ENCODE results near the gene COPE. TPM values are rescaled to one million over a fixed set of nuclear protein-coding genes. Genes with fewer than 3 reads are reported as not detected.

Gene COPE
- total RNA-seq, 1 donor: 136 TPM

DNA sequence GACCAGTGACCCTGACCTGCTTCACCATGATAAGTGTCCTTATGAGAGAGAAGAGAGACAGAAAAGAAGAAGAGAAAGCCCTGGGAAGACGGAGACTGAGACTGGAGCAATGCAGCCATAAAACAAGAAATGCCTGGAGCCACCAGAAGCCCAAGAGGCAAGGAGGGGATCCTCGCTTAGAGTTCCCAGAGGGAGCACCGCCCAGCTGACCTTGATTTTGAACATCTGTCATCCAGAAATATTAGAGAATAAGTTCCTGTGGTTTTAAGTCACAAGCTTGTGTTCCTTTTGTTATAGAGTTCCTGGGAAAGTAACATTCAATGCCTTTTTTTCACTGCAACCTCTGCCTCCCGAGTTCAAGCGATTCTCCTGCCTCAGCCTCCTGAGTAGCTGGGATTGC is 43.5 kb downstream of the COPE start:
- no peak overlapping the region for H3K4me3 ChIP-seq (ENCODE audit: low read length)
- no peaks in the 10 kb centered on the region for H3K4me1 ChIP-seq (ENCODE audit: insufficient read depth, low read length)
- no peaks in the 10 kb centered on the region for H3K9me3 ChIP-seq (ENCODE audit: low read depth, low read length)
- no peaks in the 10 kb centered on the region for H3K27me3 ChIP-seq (ENCODE audit: insufficient read depth, low read length)

DNA sequence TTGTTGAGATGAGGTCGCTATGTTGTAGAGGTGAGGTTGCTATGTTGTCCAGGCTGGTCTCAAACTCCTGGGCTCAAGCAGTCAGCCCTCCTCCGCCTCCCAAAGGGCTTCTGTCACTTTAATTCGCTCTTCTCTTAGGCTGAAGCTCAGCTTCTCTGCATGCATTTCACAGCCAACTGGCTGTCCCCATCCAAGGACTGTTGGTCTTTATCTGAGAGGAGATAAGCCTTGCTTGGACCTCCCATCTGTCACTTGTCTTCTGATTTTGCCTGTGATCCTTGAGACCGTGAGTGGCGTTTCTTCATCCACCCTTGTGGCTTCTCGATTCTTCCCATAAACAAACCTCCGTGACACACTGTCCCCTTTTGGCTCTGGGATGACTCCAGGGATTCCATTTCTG is 47.6 kb downstream of the COPE start:
- no peaks in the 10 kb centered on the region for H3K27me3 ChIP-seq (ENCODE audit: insufficient read depth, low read length)
- peaks cover 4% of the 10 kb centered on the region for H3K4me1 ChIP-seq (ENCODE audit: insufficient read depth, low read length)
- H3K4me3 ChIP-seq (ENCODE audit: low read length): no peak overlapping the region
- H3K9me3 ChIP-seq (ENCODE audit: low read depth, low read length): no peaks in the 10 kb centered on the region

DNA sequence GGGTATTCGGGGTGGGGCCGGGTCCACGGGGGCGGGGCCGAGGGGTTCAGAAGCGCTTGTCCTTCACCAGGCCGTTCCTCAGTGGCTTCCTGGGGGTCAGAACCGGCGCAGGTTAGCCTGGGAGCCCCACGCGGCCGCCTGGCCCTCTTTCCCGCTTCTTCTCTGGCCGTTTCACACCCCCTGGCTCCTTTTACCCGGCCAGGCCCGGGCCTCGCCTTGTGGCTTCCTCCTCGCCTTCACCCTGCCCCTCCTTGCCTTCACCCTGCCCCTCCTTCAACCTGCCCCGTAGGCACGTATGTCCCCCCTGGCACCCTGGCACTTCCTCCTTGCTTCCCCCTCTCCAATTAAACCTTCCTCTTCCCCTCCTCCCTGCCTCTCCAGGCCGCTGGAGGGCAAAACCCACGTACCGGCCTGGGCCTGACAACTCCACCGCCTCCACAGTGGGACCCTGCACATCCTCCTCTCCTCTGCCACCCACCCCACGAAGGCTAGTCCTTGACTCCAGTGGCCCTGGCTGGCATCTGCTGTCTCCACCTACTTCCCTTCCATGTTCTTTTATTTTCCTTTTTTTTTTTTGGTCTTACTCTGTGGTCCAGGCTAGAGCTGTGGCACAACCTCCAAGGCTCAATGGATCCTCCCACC is 48.5 kb downstream of the COPE start:
- Histone ChIP-seq H3K9me3 (ENCODE audit: low read depth, low read length) (no peaks in the 10 kb centered on the region), H3K4me1 (ENCODE audit: insufficient read depth, low read length) (peaks cover 4% of the 10 kb centered on the region), H3K4me3 (ENCODE audit: low read length) (no peak overlapping the region), H3K27me3 (ENCODE audit: insufficient read depth, low read length) (no peaks in the 10 kb centered on the region)

DNA sequence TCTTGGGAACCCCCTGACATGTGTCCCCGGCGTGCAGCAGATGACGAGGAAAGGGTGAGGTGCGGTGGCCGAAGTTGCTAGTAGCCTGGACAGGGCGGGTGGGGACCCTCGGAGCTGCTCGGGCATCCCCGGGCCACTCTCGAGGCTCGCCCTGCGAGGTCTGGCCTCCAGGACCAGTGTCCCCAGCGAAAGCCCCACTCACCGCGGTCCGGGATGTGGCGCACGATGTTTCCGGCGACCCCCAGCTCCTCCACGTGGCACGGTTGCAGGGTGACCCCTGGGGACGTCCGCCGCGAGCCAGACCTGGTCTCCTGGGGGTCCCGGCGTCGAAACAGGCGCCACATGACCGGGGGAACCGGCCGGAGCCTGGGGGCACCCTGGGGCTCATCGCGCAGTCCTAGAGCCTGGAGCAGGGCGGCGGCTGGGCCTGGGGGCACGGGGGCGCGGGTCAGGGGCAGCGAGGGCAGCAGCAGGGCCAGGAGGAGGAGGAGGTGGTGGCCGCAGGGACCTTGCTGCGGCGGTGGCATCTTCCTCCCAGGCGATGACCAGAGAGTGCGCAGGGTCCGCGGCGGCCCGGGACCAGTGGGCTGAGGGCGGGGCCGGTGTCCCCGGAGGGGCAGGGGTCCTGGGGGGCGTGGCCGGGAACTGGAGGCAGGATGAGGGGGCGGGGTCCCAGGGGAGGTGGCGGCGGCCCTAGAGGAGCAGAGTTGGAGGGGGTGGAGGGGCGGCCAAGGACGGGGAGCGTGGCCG is 49.2 kb downstream of the COPE start:
- Histone ChIP-seq H3K4me1 (ENCODE audit: insufficient read depth, low read length) (peaks cover 4% of the 10 kb centered on the region), H3K4me3 (ENCODE audit: low read length) (no peak overlapping the region), H3K9me3 (ENCODE audit: low read depth, low read length) (no peaks in the 10 kb centered on the region), H3K27me3 (ENCODE audit: insufficient read depth, low read length) (no peaks in the 10 kb centered on the region)

DNA sequence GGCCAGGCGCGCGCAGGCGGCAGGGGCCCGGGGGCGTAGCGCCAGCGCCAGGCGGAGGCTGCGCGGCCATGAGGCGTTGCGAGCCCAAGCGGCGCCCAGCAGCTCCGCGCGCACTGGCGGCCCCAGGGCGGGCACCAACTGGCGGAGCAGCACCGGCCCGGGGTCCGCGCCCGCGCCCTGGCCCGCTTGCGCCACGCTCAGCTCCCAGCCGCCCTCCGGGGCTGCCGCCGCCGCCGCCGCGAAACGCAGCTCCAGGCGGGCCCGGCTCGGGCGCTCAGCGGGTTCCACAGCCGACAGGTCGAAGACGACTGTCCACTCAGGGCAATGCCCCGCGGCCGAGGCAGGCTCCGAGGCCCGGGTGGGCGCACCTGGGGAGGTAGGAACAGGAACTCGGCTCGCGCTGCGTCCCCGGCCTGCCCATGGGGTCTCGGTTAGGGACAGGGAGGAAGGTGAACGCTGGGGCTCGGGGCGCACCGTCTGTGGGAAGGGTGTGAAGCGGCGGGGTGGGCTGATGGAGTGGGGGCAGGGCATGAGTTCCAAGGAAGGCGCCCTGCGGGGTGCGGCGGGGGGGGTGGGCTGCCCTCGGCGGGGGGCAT is 50.1 kb downstream of the COPE start:
- Histone ChIP-seq H3K9me3 (ENCODE audit: low read depth, low read length) (no peaks in the 10 kb centered on the region), H3K4me1 (ENCODE audit: insufficient read depth, low read length) (peaks cover 4% of the 10 kb centered on the region), H3K4me3 (ENCODE audit: low read length) (no peak overlapping the region), H3K27me3 (ENCODE audit: insufficient read depth, low read length) (no peaks in the 10 kb centered on the region)

DNA sequence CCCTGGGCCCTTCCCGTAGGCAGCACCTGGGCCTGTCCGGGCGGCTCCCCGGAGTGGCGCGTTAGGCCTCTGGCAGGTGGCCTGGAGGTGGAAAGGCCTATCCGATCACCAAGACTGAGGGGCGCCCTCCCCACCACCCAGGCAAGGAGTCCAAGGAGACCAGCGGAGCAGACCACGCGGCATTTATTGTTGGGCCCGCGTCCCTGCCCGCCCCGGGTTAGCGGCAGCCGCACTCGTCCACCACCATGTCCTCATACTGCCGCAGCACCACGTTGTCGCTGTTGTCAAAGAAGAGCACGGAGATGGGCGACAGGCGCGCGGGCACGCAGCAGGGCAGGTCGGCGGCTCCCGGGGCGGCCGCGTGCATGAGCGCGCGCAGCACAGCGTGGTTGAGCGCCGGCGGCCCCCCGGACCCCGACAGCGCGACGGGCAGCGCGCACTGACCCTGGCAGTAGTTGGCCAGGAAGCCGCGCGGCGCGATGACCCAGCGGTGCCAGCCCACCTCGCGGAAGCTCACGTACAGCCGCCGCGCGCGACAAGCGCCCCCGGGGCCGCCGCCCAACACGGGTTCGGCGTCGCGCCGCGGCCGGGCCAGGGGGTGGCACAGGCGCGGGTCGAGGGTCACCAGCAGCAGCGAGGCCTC is 50.7 kb downstream of the COPE start:
- H3K9me3 ChIP-seq (ENCODE audit: low read depth, low read length): no peaks in the 10 kb centered on the region
- H3K27me3 ChIP-seq (ENCODE audit: insufficient read depth, low read length): no peaks in the 10 kb centered on the region
- peaks cover 4% of the 10 kb centered on the region for H3K4me1 ChIP-seq (ENCODE audit: insufficient read depth, low read length)
- H3K4me3 ChIP-seq (ENCODE audit: low read length): no peak overlapping the region

DNA sequence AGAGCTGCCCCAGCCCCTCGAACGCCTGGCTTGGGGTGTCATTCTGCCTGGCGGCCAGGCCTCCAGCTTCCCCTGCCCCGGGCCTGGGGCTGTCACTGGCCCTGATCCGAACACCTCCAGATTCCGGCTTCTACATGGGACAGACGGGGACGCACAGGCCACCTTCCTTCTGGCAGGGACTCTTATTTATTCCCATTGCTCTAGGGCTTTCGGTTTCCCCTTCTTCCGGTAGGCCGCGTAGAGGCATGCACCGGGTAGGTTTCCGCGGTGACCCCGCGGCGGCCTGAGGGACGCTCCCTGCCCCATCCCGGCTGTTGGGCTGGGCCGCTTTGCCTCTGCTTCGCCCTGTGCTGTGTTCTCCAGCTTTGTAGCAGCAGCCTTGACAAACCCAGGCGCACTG is 51.4 kb downstream of the COPE start:
- H3K4me3 ChIP-seq (ENCODE audit: low read length): no peak overlapping the region
- peaks cover 4% of the 10 kb centered on the region for H3K4me1 ChIP-seq (ENCODE audit: insufficient read depth, low read length)
- H3K9me3 ChIP-seq (ENCODE audit: low read depth, low read length): no peaks in the 10 kb centered on the region
- no peaks in the 10 kb centered on the region for H3K27me3 ChIP-seq (ENCODE audit: insufficient read depth, low read length)

DNA sequence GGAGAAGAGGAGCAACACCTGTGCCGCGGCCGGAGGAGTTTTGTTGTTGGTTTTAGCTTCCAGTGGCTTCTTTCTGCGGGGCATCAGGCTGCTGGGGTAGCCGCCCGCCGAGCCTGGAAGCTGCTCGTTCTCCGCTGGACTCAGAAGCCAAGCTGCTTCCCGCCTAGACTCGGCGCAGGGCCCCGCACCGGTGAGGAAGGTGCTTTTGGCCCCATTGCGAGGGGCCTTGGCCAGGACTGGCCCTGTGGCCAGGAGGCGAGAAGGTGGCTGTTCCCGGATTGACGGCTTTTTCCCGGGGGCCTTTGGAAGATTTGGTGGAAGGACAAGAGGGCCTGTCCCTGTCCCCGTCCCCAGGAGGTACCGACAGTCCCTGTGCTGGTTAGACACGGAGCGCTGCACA is 52.0 kb downstream of the COPE start:
- H3K9me3 ChIP-seq (ENCODE audit: low read depth, low read length): no peaks in the 10 kb centered on the region
- no peaks in the 10 kb centered on the region for H3K27me3 ChIP-seq (ENCODE audit: insufficient read depth, low read length)
- no peak overlapping the region for H3K4me3 ChIP-seq (ENCODE audit: low read length)
- peaks cover 4% of the 10 kb centered on the region for H3K4me1 ChIP-seq (ENCODE audit: insufficient read depth, low read length)

DNA sequence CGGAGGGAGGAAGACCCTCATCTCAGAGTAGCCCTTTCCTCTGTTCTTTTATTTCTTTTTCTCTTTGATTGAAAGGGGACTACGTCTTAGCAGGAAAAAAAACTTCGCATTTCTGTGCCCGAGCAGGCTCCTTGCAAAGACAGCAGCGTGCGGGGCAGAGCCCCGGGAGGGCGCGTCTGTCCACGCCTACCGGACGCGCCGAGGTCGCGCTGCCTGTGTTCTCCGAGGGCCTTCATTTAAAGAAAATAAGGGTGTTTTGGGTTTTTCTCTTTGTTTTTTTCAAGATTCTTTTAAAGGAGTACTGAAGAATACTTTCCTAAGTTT is 52.4 kb downstream of the COPE start:
- peaks cover 4% of the 10 kb centered on the region for H3K4me1 ChIP-seq (ENCODE audit: insufficient read depth, low read length)
- no peaks in the 10 kb centered on the region for H3K27me3 ChIP-seq (ENCODE audit: insufficient read depth, low read length)
- no peaks in the 10 kb centered on the region for H3K9me3 ChIP-seq (ENCODE audit: low read depth, low read length)
- H3K4me3 ChIP-seq (ENCODE audit: low read length): no peak overlapping the region

DNA sequence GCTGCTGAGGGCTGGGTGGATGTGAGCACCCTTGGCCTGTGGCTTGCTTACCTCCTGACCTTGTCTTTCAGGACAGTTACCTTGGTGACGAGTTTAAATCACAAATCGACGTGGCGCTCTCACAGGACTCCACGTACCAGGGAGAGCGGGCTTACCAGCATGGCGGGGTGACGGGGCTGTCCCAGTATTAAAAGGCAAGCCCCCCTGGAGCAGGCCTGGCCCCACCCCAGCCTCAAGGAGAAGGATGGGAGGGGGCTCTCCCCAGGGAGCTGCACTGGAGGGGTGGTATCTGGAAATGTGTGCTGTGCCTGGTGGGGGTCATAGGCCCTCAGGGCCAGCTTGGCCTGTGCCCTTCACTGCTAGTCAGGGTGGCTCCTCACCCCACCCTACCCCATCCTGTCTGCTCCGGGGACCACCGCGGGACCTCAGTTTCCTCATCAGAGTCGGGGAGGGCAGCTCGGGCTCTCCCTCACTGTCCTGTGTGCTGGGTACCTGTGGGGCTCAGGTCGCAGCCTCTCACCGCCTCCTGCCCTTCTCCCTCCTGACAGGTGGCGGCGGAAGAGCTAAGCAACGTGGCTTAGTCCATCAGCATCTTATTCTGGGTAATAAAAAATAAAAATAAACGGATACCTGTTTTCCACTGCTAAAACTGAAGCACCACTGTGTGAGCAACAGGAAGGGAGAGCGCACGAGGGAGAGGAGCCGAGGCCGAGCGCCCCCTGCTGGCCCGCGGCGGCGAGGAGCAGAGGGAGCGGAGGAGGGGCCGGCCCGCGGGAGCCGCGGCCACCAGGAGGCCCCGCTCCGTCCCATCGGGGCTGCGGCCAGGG is 53.0 kb downstream of the COPE start:
- Histone ChIP-seq H3K4me1 (ENCODE audit: insufficient read depth, low read length) (peaks cover 4% of the 10 kb centered on the region), H3K27me3 (ENCODE audit: insufficient read depth, low read length) (no peaks in the 10 kb centered on the region), H3K9me3 (ENCODE audit: low read depth, low read length) (no peaks in the 10 kb centered on the region), H3K4me3 (ENCODE audit: low read length) (no peak overlapping the region)

DNA sequence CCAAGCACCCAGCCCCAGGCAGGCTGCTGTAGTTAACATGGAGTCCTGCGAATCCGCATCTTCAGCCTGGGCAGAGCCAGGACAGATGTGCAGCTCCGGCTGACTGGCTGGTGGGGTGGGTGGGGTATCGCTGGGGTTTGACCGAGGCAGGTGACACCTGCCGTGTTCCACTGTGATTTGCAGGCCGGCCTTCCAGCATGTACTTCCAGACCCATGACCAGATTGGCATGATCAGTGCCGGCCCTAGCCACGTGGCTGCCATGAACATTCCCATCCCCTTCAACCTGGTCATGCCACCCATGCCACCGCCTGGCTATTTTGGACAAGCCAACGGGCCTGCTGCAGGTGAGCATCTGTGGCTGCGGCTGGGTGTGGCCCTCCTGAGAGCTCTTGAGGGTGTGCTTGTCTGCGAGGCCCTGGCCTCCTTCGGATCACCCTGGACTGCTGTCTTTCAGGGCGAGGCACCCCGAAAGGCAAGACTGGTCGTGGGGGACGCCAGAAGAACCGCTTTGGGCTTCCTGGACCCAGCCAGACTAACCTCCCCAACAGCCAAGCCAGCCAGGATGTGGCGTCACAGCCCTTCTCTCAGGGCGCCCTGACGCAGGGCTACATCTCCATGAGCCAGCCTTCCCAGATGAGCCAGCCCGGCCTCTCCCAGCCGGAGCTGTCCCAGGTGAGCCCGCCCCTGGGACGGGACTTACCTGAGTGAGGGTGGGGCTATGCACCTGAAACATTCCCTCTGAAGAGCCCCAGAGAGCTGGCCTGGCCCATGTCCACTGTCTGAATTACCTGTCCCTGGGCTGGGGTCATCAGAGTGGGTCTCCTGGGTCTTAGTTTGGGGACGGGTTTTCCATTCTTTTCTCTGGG is 53.8 kb downstream of the COPE start:
- H3K27me3 ChIP-seq (ENCODE audit: insufficient read depth, low read length): no peaks in the 10 kb centered on the region
- H3K4me3 ChIP-seq (ENCODE audit: low read length): no peak overlapping the region
- peaks cover 4% of the 10 kb centered on the region for H3K4me1 ChIP-seq (ENCODE audit: insufficient read depth, low read length)
- no peaks in the 10 kb centered on the region for H3K9me3 ChIP-seq (ENCODE audit: low read depth, low read length)

DNA sequence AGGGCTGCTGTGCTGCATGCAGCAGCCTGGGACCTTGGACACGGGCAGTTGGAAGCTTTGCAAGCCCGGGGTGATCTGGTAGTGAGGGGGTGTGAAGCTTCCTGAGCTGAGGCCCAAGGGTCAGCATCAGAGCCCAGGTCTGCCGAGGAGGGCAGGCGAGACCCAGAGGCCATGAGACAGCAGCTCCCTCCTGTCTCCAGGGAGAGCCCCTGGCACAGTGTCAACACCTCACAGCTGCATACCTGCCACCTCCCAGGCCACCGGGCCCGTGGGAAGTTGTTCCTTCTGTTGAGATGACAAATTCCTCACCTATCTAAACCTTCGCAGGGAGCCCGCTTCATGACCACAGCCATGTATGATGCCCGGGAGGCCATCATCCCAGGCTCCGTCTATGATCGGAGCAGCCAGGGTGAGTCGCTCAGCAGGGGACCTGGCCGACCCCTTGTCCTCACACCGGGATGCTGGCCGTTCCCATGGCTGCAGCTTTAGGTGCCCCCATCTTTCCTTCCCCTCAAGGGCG is 55.3 kb downstream of the COPE start:
- H3K9me3 ChIP-seq (ENCODE audit: low read depth, low read length): no peaks in the 10 kb centered on the region
- H3K27me3 ChIP-seq (ENCODE audit: insufficient read depth, low read length): no peaks in the 10 kb centered on the region
- H3K4me1 ChIP-seq (ENCODE audit: insufficient read depth, low read length): no peaks in the 10 kb centered on the region
- H3K4me3 ChIP-seq (ENCODE audit: low read length): no peak overlapping the region

DNA sequence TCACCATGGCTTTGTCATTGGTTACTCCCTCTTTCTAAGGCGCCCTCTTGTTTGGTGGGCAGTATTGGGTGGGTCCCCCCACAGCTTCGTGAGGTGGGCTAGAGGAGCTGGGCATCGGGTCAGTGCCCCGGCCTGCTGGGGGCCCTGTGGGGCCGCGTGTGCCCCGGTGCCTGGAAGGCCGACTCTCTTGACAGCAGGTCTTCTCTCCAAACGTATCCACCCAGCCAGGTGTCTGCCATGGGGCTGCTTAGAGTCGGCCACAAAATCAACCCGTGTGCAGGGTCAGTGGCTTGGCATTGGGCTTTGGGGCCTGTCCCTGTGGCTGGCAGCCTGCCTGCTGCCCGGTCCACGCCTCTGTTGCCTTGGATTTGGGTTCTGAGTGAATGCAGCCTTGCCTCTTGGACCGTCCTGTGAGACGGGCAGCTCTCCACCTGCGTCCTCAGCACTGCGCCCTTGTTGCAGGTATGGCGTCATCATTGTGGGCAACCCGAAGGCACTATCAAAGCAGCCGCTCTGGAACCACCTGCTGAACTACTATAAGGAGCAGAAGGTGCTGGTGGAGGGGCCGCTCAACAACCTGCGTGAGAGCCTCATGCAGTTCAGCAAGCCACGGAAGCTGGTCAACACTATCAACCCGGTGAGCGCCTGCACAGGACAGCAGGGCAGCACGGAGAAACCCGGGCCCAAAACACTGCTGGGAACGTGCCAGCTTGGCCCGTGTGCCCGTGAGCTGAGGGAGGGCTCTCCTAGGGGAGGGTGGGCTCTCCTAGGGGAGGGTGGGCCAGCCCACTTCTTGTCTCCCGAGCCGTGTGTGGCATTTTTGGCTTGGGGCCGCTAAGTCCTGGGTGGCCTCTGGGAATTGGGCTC is 56.0 kb downstream of the COPE start:
- H3K4me3 ChIP-seq (ENCODE audit: low read length): no peak overlapping the region
- H3K4me1 ChIP-seq (ENCODE audit: insufficient read depth, low read length): no peaks in the 10 kb centered on the region
- H3K9me3 ChIP-seq (ENCODE audit: low read depth, low read length): no peaks in the 10 kb centered on the region
- H3K27me3 ChIP-seq (ENCODE audit: insufficient read depth, low read length): no peaks in the 10 kb centered on the region
